ENCODE data around the gene THADA. TPM values are rescaled to one million over a fixed set of nuclear protein-coding genes. Genes with fewer than 3 reads are reported as not detected.

Gene THADA
- polyA plus RNA-seq, 3 donors: 31.0 to 43.5 (median 34.5) TPM

GRCh38 chr2:43186321-43186678, 409.5 kb downstream of the THADA start:
- DNase-seq (ENCODE audit: extremely low read depth in 1 of 11, low read depth in 9 of 11, low spot score in 4 of 11): no peak

- DNase-seq (ENCODE audit: extremely low read depth in 1 of 11, low read depth in 9 of 11, low spot score in 4 of 11): no peak
These were observed 410.7 kb downstream of the THADA start for GRCh38 chr2:43185146-43185545.

GRCh38 chr2:43184339-43184895, 411.4 kb downstream of the THADA start:
- no peak for DNase-seq (ENCODE audit: extremely low read depth in 1 of 11, low read depth in 9 of 11, low spot score in 4 of 11)

- DNase-seq (ENCODE audit: extremely low read depth in 1 of 11, low read depth in 9 of 11, low spot score in 4 of 11): no peak
These were observed 412.1 kb downstream of the THADA start for GRCh38 chr2:43183743-43184142.

GRCh38 chr2:43180897-43181296, 414.9 kb downstream of the THADA start:
- DNase-seq (ENCODE audit: extremely low read depth in 1 of 11, low read depth in 9 of 11, low spot score in 4 of 11): no peak

Other genes starting within 250 kb of the THADA start
- gene PLEKHH2, start 41.2 kb upstream of the THADA start, polyA plus RNA-seq (ENCODE audit: insufficient read length in 3 of 3): 10 to 100 TPM; 25.3 to 67.5 (median 35.1) TPM
- 1 to 10 TPM; 3.0 to 5.0 (median 4.0) TPM for gene C1GALT1C1L, start 80.4 kb upstream of the THADA start, polyA plus RNA-seq (ENCODE audit: insufficient read length in 3 of 3)
- 10 to 100 TPM; 52.0 to 98.9 (median 81.2) TPM for gene DYNC2LI1, start 178.0 kb upstream of the THADA start, polyA plus RNA-seq (ENCODE audit: insufficient read length in 3 of 3)
- gene ABCG5, start 242.8 kb upstream of the THADA start, polyA plus RNA-seq (ENCODE audit: insufficient read length in 3 of 3): under 1 TPM; 0.44 to 0.91 (median 0.55) TPM
- gene ABCG8, start 242.9 kb upstream of the THADA start, polyA plus RNA-seq (ENCODE audit: insufficient read length in 3 of 3): 1 to 10 TPM in 1 of 3 donors, under 1 TPM in 2; 0.75 to 1.2 (median 0.84) TPM

Measured in renal cortex interstitium (tissue), 11 donors.